Kidney (tissue), 14 donors: ENCODE results near the gene STX19. TPM values are rescaled to one million over a fixed set of nuclear protein-coding genes. Genes with fewer than 3 reads are reported as not detected.

Experiments used
- DNase-seq, 5 donors: peaks; one replicate each; pipeline ENCODE4 v3.0.0-alpha.2; 2013 to 2020
- FAIRE-seq: peaks from 2 replicates; lab custom pipeline; 2012; peaks lifted over from hg19 to GRCh38; lab: Jason Lieb, UNC
- H3K27ac ChIP-seq, 2 donors: one replicate each; pipeline ENCODE4 v1.7.0; 2013; ENCODE audit warnings: low read depth in 2 of 2, low read length in 2 of 2, inconsistent platforms in 1 of 2
- H3K27me3 ChIP-seq: one replicate; pipeline ENCODE4 v1.7.1; 2013; ENCODE audit warnings: low read length, inconsistent platforms; ENCODE audit not compliant: control insufficient read depth, insufficient read depth
- H3K36me3 ChIP-seq, 3 donors: one replicate each; pipeline versions ENCODE4 v1.7.0 to v1.7.1; 2013; ENCODE audit warnings: low read length in 3 of 3, control low read depth in 1 of 3, inconsistent platforms in 1 of 3; ENCODE audit not compliant: insufficient read depth in 3 of 3, control insufficient read depth in 2 of 3
- H3K4me1 ChIP-seq, 3 donors: one replicate each; pipeline versions ENCODE4 v1.7.0 to v1.7.1; 2013; ENCODE audit warnings: low read length in 3 of 3, inconsistent platforms in 1 of 3, low read depth in 1 of 3; ENCODE audit not compliant: control insufficient read depth in 2 of 3, insufficient read depth in 2 of 3
- H3K4me3 ChIP-seq, 3 donors: one replicate each; pipeline versions ENCODE4 v1.7.0 to v1.8.1; 2013; ENCODE audit warnings: low read length in 3 of 3, control low read depth in 1 of 3, inconsistent platforms in 1 of 3
- H3K9ac ChIP-seq, 3 donors: one replicate each; pipeline versions ENCODE4 v1.7.0 to v1.7.1; 2013; ENCODE audit warnings: low read length in 3 of 3, control low read depth in 1 of 3, inconsistent platforms in 1 of 3
- H3K9me3 ChIP-seq, 3 donors: one replicate each; pipeline versions ENCODE4 v1.7.0 to v1.7.1; 2013; ENCODE audit warnings: low read length in 3 of 3, control low read depth in 1 of 3, inconsistent platforms in 1 of 3; ENCODE audit not compliant: control insufficient read depth in 2 of 3, insufficient read depth in 1 of 3
- CTCF ChIP-seq: IDR thresholded peaks from 3 replicates; pipeline ENCODE4 v1.5.1; 2012; ENCODE audit warnings: mild to moderate bottlenecking, moderate library complexity, borderline replicate concordance; ENCODE audit not compliant: insufficient read depth; ENCODE audit errors: extremely low read depth
- intact Hi-C: fragments of 100-400 bp; cut with DNase I; formaldehyde crosslinking; loops from one replicate; pipeline ENCODE4 v1.11.1; 2022
- polyA plus RNA-seq: library from polyadenylated mRNA; stranded (reverse); fragments of 350-450 nt; fragmentation: Illumina TruSeq; extraction: RNeasy Lipid Tissue Mini Kit (QIAGEN cat#74804); gene quantifications from one replicate; pipeline ENCODE4 v1.2.3, GENCODE V29; 2014; ENCODE audit warnings: low read depth, low replicate concordance; ENCODE audit not compliant: insufficient read depth
- total RNA-seq: library from RNA; stranded (reverse); fragmentation: NEBNext Ultra II Directional; extraction: Animal tissue kit (Norgen Biotek cat#: 25700); gene quantifications from one replicate; pipeline ENCODE4 v1.2.1, GENCODE V29; 2021
- donor health status: control.
- donor health status: control.
- donor health status: control.
- donor health status: control.
- donor health status: control.
- donor health status: DM: yes; HTN: yes; CAD: no.
- donor health status: Normal renal cell carcinoma (clear cell type).

The STX19 gene
- total and polyA plus RNA-seq, 2 donors from 2014 or later = 0.47 TPM; not detected in 1

GRCh38 chr3:93988764-93989163 lies 39.6 kb downstream of the STX19 start:
- no peaks in the 10 kb centered on the region for H3K4me1 ChIP-seq
- peak in 1 of 5 donors; percentile 14 for DNase-seq
- H3K36me3 ChIP-seq = no peaks in the 10 kb centered on the region
- no peaks in the 10 kb centered on the region for H3K27me3 ChIP-seq
- no peak for FAIRE-seq
- H3K9ac ChIP-seq = no peak overlapping the region
- intact Hi-C loops = no loop called here
- TF ChIP-seq CTCF = no peak
- no peaks in the 10 kb centered on the region for H3K9me3 ChIP-seq
- no peak overlapping the region for H3K27ac ChIP-seq
- H3K4me3 ChIP-seq = no peak overlapping the region

GRCh38 chr3:93988283-93988682 lies 40.1 kb downstream of the STX19 start:
- Histone ChIP-seq H3K4me3 (no peak overlapping the region), H3K27ac (no peak overlapping the region), H3K9me3 (no peaks in the 10 kb centered on the region), H3K9ac (no peak overlapping the region), H3K36me3 (no peaks in the 10 kb centered on the region), H3K4me1 (no peaks in the 10 kb centered on the region), H3K27me3 (no peaks in the 10 kb centered on the region)
- intact Hi-C loops = no loop called here
- peak in 2 of 5 donors; percentile 51 for DNase-seq
- no peak for TF ChIP-seq CTCF
- no peak for FAIRE-seq

- H3K27me3 ChIP-seq = no peaks in the 10 kb centered on the region
- no peaks in the 10 kb centered on the region for H3K9me3 ChIP-seq
- peaks cover 0 to under 1% (median 0%) of the 10 kb centered on the region in 3 donors for H3K4me1 ChIP-seq
- H3K9ac ChIP-seq = no peak overlapping the region
- DNase-seq (no peak), FAIRE-seq (no peak)
- intact Hi-C loops = no loop called here
- H3K27ac ChIP-seq = no peak overlapping the region
- H3K4me3 ChIP-seq = no peak overlapping the region
- no peaks in the 10 kb centered on the region for H3K36me3 ChIP-seq
- no peak for TF ChIP-seq CTCF
Measured at GRCh38 chr3:93984618-93985017, 43.8 kb downstream of the STX19 start.

- Histone ChIP-seq H3K4me3 (no peak overlapping the region), H3K27me3 (no peaks in the 10 kb centered on the region), H3K27ac (no peak overlapping the region), H3K9me3 (no peaks in the 10 kb centered on the region), H3K9ac (no peak overlapping the region), H3K4me1 (peaks cover 0 to 3% (median 0%) of the 10 kb centered on the region in 3 donors), H3K36me3 (no peaks in the 10 kb centered on the region)
- FAIRE-seq (no peak), DNase-seq (no peak)
- intact Hi-C loops = no loop called here
- no peak for TF ChIP-seq CTCF
Measured at GRCh38 chr3:93983408-93983807, 45.0 kb downstream of the STX19 start.
